ENCODE data around the gene TM7SF3.
"Not testable (repeated sequence)": the region's sequence is repeated elsewhere in the genome, so short reads cannot be mapped to it uniquely, and the experiment has no call there.

Gene TM7SF3

GRCh38 chr12:26966842-26967241 is 47.3 kb downstream of the TM7SF3 start:
- TF ChIP-seq CTCF (IDR thresholded peaks at IDR 0.05; ENCODE audit: insufficient read depth, low read depth, low read length, missing control alignments), result no peak
- H3K4me3 ChIP-seq (ENCODE audit: low read depth, low read length), result no peak overlapping the region
- no peak for DNase-seq (ENCODE audit: low read depth)

GRCh38 chr12:26963413-26963812 is 50.8 kb downstream of the TM7SF3 start:
- TF ChIP-seq CTCF (IDR thresholded peaks at IDR 0.05; ENCODE audit: insufficient read depth, low read depth, low read length, missing control alignments), result no peak
- DNase-seq (ENCODE audit: low read depth), result no peak
- no peak overlapping the region for H3K4me3 ChIP-seq (ENCODE audit: low read depth, low read length)

GRCh38 chr12:26961803-26962202 is 52.4 kb downstream of the TM7SF3 start:
- TF ChIP-seq CTCF (IDR thresholded peaks at IDR 0.05; ENCODE audit: insufficient read depth, low read depth, low read length, missing control alignments), result no peak
- H3K4me3 ChIP-seq (ENCODE audit: low read depth, low read length), result no peak overlapping the region
- no peak for DNase-seq (ENCODE audit: low read depth)

DNA sequence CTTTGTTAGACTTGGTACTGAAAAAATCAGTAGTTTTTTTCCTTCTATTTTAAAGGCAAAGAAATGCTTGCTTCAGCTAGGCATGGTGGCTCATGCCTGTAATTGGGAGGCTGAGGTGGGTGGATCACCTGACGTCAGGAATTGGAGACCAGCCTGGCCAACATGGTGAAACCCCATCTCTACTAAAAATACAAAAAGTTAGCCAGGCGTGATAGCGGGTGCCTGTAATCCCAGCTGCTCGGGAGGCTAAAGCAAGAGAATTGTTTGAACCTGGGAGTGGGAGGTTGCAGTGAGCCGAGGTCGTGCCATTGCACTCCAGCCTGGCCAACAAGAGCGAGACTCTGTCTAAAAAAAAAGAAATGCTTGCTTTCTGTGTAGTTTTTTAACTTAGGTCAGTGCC is 52.8 kb downstream of the TM7SF3 start:
- H3K4me3 ChIP-seq (ENCODE audit: low read depth, low read length); DNase-seq (ENCODE audit: low read depth): not testable (repeated sequence)

GRCh38 chr12:26954027-26954426 is 60.2 kb downstream of the TM7SF3 start:
- DNase-seq (ENCODE audit: low read depth), result no peak
- no peak for TF ChIP-seq CTCF (IDR thresholded peaks at IDR 0.05; ENCODE audit: insufficient read depth, low read depth, low read length, missing control alignments)
- no peak overlapping the region for H3K4me3 ChIP-seq (ENCODE audit: low read depth, low read length)

DNA sequence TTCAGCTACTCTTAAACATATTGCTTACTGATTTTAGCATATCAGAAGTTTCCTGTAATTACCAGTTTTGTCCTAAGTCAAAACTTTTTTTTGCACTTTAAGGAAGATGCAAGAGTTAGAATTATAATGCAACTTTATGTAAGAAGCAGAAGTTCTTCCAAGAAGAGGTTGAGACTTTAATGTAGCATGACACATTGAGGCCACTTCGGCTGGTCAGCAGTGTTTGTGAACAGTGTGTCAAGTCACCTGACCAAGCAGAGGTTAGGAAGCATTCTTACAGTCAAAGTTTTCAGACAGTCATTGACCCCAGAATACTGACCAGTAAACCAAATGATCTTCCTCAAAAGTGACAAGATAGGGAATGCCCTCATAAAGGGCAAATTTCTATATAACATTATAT is 60.7 kb downstream of the TM7SF3 start:
- DNase-seq (ENCODE audit: low read depth), result no peak

DNA sequence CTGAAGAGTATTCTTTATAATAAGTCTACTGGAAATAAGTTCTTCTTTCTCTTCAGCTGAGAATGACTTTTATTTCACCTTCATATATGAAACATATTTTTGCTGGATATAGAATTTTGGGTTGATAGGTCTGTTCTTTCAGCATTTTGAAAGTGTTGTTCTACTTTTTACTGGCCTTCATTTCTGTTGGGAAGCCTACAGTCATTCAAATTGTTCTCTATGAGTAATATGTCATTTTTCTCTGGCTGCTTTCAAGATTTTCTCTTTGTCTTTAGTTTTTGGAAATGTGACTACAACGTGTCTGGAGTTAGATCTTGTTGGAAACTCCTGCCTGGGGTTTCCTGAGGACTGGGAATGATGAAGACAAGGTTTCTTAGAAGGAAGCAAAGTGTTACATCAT is 65.9 kb downstream of the TM7SF3 start:
- no peak overlapping the region for H3K4me3 ChIP-seq (ENCODE audit: low read depth, low read length)
- no peak for DNase-seq (ENCODE audit: low read depth)
- TF ChIP-seq CTCF (IDR thresholded peaks at IDR 0.05; ENCODE audit: insufficient read depth, low read depth, low read length, missing control alignments), result no peak

More for the DNA sequence above, 60.7 kb downstream of the TM7SF3 start:
- no peak for TF ChIP-seq CTCF (IDR thresholded peaks at IDR 0.05; ENCODE audit: insufficient read depth, low read depth, low read length, missing control alignments)
- H3K4me3 ChIP-seq (ENCODE audit: low read depth, low read length), result no peak overlapping the region

- H3K4me3 ChIP-seq (ENCODE audit: low read depth, low read length), result peak overlapping the region; percentile 86
- TF ChIP-seq CTCF (IDR thresholded peaks at IDR 0.05; ENCODE audit: insufficient read depth, low read depth, low read length, missing control alignments), result no peak
- DNase-seq (ENCODE audit: low read depth), result no peak
These were observed 73.0 kb downstream of the TM7SF3 start for GRCh38 chr12:26941215-26941594.
